ENCODE data around the gene COQ3. TPM values are rescaled to one million over a fixed set of nuclear protein-coding genes. Genes with fewer than 3 reads are reported as not detected.
A peak's percentile ranks its signal among the peaks of the same experiment; 100 is the strongest.

COQ3 gene
- total and polyA plus RNA-seq, 7 donors = 13.5 to 20.0 (median 19.0) TPM

DNA sequence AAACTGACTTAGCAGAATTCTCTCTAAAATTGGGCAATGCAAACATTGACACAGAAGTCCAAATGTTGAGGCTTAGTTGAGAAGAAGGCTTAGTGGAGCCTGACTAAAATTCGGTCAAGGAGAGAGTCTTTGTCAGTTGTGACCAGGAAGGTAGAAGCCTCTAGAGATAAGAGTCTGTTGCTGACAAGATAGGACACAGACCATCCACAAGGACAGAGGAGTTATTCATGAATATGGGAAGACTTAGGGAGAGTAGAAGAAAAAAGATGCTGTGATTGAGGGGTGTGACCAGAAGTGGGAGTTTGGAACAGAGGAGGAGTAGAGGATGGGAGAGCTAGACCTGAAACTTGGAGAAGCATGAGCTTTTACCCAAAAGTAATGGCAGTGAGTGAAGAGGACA lies 37.4 kb downstream of the COQ3 start:
- WGBS, 3 donors = 75 to 96% (median 80%) methylated on average over 1 of the region's 1 CpG
- H3K27me3 ChIP-seq (ENCODE audit: insufficient read depth in 3 of 3, low read length in 2 of 3) = peaks cover 2 to 23% (median 4%) of the 10 kb centered on the region in 3 donors

DNA sequence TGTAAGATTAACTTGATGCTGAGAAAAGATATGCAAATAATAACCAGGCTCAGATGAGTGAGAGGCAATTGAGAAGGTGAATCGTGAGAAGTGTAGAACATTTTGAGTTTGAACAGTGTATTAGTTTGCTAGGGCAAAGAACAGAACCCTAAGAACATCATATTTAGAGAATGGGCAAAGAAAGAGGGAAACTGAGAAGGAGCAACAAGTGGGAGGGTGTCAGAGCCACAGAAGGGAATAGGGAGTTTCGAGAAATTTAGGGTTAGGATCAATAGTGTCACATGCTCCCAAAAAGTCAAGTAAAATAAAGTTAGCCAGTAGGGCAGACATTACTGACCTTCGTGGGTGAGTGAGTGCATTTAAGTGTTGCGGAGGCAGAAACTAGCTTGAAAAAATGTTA lies 39.0 kb downstream of the COQ3 start:
- Histone ChIP-seq H3K4me3 (no peak overlapping the region), H3K27me3 (ENCODE audit: insufficient read depth in 3 of 3, low read length in 2 of 3) (peaks cover 2 to 40% (median 4%) of the 10 kb centered on the region in 3 donors), H3K9me3 (no peaks in the 10 kb centered on the region), H3K27ac (no peak overlapping the region), H3K36me3 (ENCODE audit: insufficient read depth in 1 of 2, low read depth in 1 of 2) (no peaks in the 10 kb centered on the region), H3K4me1 (peaks cover 2% of the 10 kb centered on the region)
- DNase-seq (no peak), ATAC-seq (no peak)
- intact Hi-C loops (cut with DNase I) = loop anchor here in 1 of 2 donors (5.0 kb wide), 1 partner anchor 483 kb away; no protein-coding TSS in a partner anchor
- WGBS, 3 donors = 69 to 76% (median 73%) methylated on average over 4 of the region's 4 CpGs
- TF ChIP-seq, protein P1, sequence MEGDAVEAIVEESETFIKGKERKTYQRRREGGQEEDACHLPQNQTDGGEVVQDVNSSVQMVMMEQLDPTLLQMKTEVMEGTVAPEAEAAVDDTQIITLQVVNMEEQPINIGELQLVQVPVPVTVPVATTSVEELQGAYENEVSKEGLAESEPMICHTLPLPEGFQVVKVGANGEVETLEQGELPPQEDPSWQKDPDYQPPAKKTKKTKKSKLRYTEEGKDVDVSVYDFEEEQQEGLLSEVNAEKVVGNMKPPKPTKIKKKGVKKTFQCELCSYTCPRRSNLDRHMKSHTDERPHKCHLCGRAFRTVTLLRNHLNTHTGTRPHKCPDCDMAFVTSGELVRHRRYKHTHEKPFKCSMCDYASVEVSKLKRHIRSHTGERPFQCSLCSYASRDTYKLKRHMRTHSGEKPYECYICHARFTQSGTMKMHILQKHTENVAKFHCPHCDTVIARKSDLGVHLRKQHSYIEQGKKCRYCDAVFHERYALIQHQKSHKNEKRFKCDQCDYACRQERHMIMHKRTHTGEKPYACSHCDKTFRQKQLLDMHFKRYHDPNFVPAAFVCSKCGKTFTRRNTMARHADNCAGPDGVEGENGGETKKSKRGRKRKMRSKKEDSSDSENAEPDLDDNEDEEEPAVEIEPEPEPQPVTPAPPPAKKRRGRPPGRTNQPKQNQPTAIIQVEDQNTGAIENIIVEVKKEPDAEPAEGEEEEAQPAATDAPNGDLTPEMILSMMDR (IDR thresholded peaks at IDR 0.05) = no peak

More for the DNA sequence above, 37.4 kb downstream of the COQ3 start:
- ATAC-seq = no peak
- TF ChIP-seq, protein P1 (IDR thresholded peaks at IDR 0.05) = no peak
- DNase-seq = no peak
- intact Hi-C loops (cut with DNase I) = loop anchor here in 1 of 2 donors (5.0 kb wide), 1 partner anchor 484 kb away; no protein-coding TSS in a partner anchor
- H3K4me1 ChIP-seq = no peaks in the 10 kb centered on the region
- H3K27ac ChIP-seq = no peak overlapping the region
- H3K36me3 ChIP-seq (ENCODE audit: insufficient read depth in 1 of 2, low read depth in 1 of 2) = no peaks in the 10 kb centered on the region
- no peak overlapping the region for H3K4me3 ChIP-seq
- H3K9me3 ChIP-seq = no peaks in the 10 kb centered on the region

DNA sequence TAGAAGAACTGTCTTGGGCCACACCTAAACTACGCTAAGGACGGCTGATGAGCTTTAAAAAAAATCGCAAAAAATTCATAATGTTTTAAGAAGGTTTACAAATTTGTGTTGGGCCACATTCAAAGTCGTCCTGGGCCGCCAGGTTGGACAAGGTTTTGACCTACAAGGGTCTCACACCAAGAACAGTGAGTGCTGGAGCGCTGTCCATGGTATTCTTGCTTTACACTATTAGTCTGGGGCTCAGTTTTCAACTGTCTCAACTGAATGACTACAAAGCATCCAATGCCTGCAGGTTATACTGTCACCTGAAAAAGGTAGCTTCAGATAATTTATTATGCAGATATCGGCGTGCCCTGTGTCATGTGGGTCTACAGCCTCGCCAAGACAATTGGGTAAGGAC lies 40.9 kb downstream of the COQ3 start:
- Histone ChIP-seq H3K27me3 (ENCODE audit: insufficient read depth in 3 of 3, low read length in 2 of 3) (peaks cover 2 to 56% (median 8%) of the 10 kb centered on the region in 3 donors), H3K36me3 (ENCODE audit: insufficient read depth in 1 of 2, low read depth in 1 of 2) (no peaks in the 10 kb centered on the region), H3K27ac (no peak overlapping the region), H3K9me3 (no peaks in the 10 kb centered on the region), H3K4me3 (no peak overlapping the region), H3K4me1 (peaks cover 5% of the 10 kb centered on the region)
- intact Hi-C loops (cut with DNase I) = no loop called here
- TF ChIP-seq, protein P1 (IDR thresholded peaks at IDR 0.05) = no peak
- ATAC-seq (no peak), DNase-seq (no peak)
- 66 to 70% (median 69%) methylated on average over 9 of the region's 9 CpGs for WGBS, 3 donors

DNA sequence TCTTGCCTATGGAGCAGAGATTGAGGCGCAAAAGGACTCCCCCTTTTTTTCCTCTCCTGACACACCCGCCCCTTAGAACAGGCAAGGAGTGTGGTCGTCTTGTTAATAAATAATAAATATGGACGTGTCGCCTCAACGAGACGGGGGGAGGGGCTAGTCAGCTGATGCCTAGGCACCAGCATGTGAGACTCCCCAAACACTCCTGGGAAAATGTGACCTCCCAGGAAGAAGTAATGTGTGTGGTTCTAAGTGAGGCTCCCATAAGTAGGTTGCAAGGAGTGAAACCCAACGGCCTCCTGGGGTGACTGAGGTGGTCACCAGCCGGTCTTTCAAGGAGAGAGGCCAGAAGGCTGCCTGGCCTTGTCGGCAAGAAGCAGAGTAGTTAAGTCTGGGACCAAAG lies 43.4 kb downstream of the COQ3 start:
- ATAC-seq (no peak), DNase-seq (no peak)
- Histone ChIP-seq H3K4me3 (peak overlapping the region; percentile 77), H3K27me3 (ENCODE audit: insufficient read depth in 3 of 3, low read length in 2 of 3) (peaks cover 2 to 69% (median 8%) of the 10 kb centered on the region in 3 donors), H3K9me3 (no peaks in the 10 kb centered on the region), H3K4me1 (peaks cover 5% of the 10 kb centered on the region), H3K36me3 (ENCODE audit: insufficient read depth in 1 of 2, low read depth in 1 of 2) (no peaks in the 10 kb centered on the region), H3K27ac (no peak overlapping the region)
- WGBS, 3 donors = 28 to 40% (median 38%) methylated on average over 10 of the region's 10 CpGs
- intact Hi-C loops (cut with DNase I) = no loop called here
- TF ChIP-seq, protein P1 (IDR thresholded peaks at IDR 0.05) = no peak

Data from psoas muscle (tissue), 8 donors.